Mesenchymal stem cell (in vitro differentiated cells and primary cell): ENCODE measurements around the gene IL6ST.

Source experiments
- DNase-seq: peaks from one replicate; pipeline ENCODE4 v3.0.0-alpha.2; 2013
- H2AFZ ChIP-seq: one replicate; pipeline ENCODE4 v1.6.1; 2013; ENCODE audit warnings: low read depth, mild to moderate bottlenecking, control low read depth, inconsistent platforms, low read length, moderate library complexity
- H2AK5ac ChIP-seq: 2 replicates; pipeline ENCODE4 v1.6.1; 2013; ENCODE audit warnings: low read length, moderate library complexity, mild to moderate bottlenecking, inconsistent platforms; ENCODE audit not compliant: severe bottlenecking
- H2BK120ac ChIP-seq: one replicate; pipeline ENCODE4 v1.6.1; 2013; ENCODE audit warnings: low read depth, mild to moderate bottlenecking, inconsistent platforms, low read length, moderate library complexity
- H2BK12ac ChIP-seq, 2 experiments: one replicate each; pipeline ENCODE4 v1.6.1; 2013; ENCODE audit warnings: inconsistent platforms in 2 of 2, low read length in 2 of 2, mild to moderate bottlenecking in 2 of 2, moderate library complexity in 2 of 2, control low read depth in 1 of 2
- H2BK15ac ChIP-seq: one replicate; pipeline ENCODE4 v1.6.1; 2013; ENCODE audit warnings: mild to moderate bottlenecking, low read depth, inconsistent platforms; ENCODE audit not compliant: poor library complexity, severe bottlenecking
- H2BK5ac ChIP-seq: 2 replicates; pipeline ENCODE4 v1.6.1; 2013; ENCODE audit warnings: low read depth, mild to moderate bottlenecking, low read length, control low read depth, inconsistent platforms; ENCODE audit not compliant: poor library complexity, severe bottlenecking
- H3K14ac ChIP-seq, 2 experiments: one replicate each; pipeline ENCODE4 v1.6.1; 2013; ENCODE audit warnings: inconsistent platforms in 2 of 2, low read length in 2 of 2, control low read depth in 1 of 2, mild to moderate bottlenecking in 1 of 2, moderate library complexity in 1 of 2
- H3K18ac ChIP-seq, 2 experiments: one replicate each; pipeline ENCODE4 v1.6.1; 2013; ENCODE audit warnings: inconsistent platforms in 2 of 2, low read length in 2 of 2, control low read depth in 1 of 2, low read depth in 1 of 2, mild to moderate bottlenecking in 1 of 2
- H3K23ac ChIP-seq, 2 experiments: one replicate each; pipeline ENCODE4 v1.6.1; 2013; ENCODE audit warnings: inconsistent platforms in 2 of 2, low read length in 2 of 2, mild to moderate bottlenecking in 2 of 2, moderate library complexity in 2 of 2, control low read depth in 1 of 2
- H3K27ac ChIP-seq: 2 replicates; pipeline ENCODE4 v1.5.1; 2013; ENCODE audit warnings: mild to moderate bottlenecking, moderate library complexity, low read length, control low read depth, inconsistent platforms; ENCODE audit not compliant: poor library complexity, severe bottlenecking
- H3K27me3 ChIP-seq, 2 experiments: 2 replicates each; pipeline versions ENCODE4 v1.6.1 to v1.7.0; 2013; ENCODE audit warnings: low read length in 2 of 2, mild to moderate bottlenecking in 2 of 2, moderate library complexity in 2 of 2, control low read depth in 1 of 2, inconsistent platforms in 1 of 2; ENCODE audit not compliant: control insufficient read depth in 1 of 2, insufficient read depth in 1 of 2
- H3K36me3 ChIP-seq, 2 experiments: 2 replicates each; pipeline versions ENCODE4 v1.6.1 to v1.7.0; 2013; ENCODE audit warnings: low read length in 2 of 2, control low read depth in 1 of 2, inconsistent platforms in 1 of 2, low read depth in 1 of 2, mild to moderate bottlenecking in 1 of 2; ENCODE audit not compliant: insufficient read depth in 2 of 2, control insufficient read depth in 1 of 2
- H3K4ac ChIP-seq, 2 experiments: one replicate each; pipeline ENCODE4 v1.6.1; 2013; ENCODE audit warnings: inconsistent platforms in 2 of 2, low read length in 2 of 2, mild to moderate bottlenecking in 2 of 2, moderate library complexity in 2 of 2, control low read depth in 1 of 2, low read depth in 1 of 2
- H3K4me1 ChIP-seq: 2 replicates; pipeline ENCODE4 v1.6.1; 2013; ENCODE audit warnings: low read depth, low read length, control low read depth; ENCODE audit not compliant: control insufficient read depth, insufficient read depth
- H3K4me2 ChIP-seq: 2 replicates; pipeline ENCODE4 v1.6.1; 2013; ENCODE audit warnings: low read length, mild to moderate bottlenecking, inconsistent platforms; ENCODE audit not compliant: poor library complexity, severe bottlenecking
- H3K4me3 ChIP-seq, 2 experiments: 2 replicates each; pipeline versions ENCODE4 v1.5.1 to v1.7.0; 2013; ENCODE audit warnings: low read length in 2 of 2, mild to moderate bottlenecking in 2 of 2, control low read depth in 1 of 2, low read depth in 1 of 2; ENCODE audit not compliant: insufficient read depth in 1 of 2
- H3K79me1 ChIP-seq: replicated peaks from 2 replicates; pipeline ENCODE4 v1.6.1; 2013; ENCODE audit warnings: mild to moderate bottlenecking, control low read depth, low read length, inconsistent platforms; ENCODE audit not compliant: poor library complexity, severe bottlenecking
- H3K9ac ChIP-seq: 2 replicates; pipeline ENCODE4 v1.7.0; 2013; ENCODE audit warnings: mild to moderate bottlenecking, low read length, moderate library complexity
- H3K9me3 ChIP-seq: 2 replicates; pipeline ENCODE4 v1.7.0; 2013; ENCODE audit warnings: mild to moderate bottlenecking, low read length; ENCODE audit not compliant: control insufficient read depth
- H4K8ac ChIP-seq: one replicate; pipeline ENCODE4 v1.6.1; 2013; ENCODE audit warnings: inconsistent platforms, mild to moderate bottlenecking, low read length, moderate library complexity
- H4K91ac ChIP-seq: one replicate; pipeline ENCODE4 v1.6.1; 2013; ENCODE audit warnings: mild to moderate bottlenecking, low read length, inconsistent platforms
- WGBS: methylation state at CpG from one replicate; pipeline ENCODE4 v1.1.7; 2013; ENCODE audit warnings: mixed read lengths; 5-methylcytosine and 5-hydroxymethylcytosine counted together

IL6ST gene

GRCh38 chr5:55916986-55917385 is 77.8 kb downstream of the IL6ST start:
- H2BK12ac ChIP-seq, result no peak overlapping the region
- no peak overlapping the region for H3K9ac ChIP-seq
- no peaks in the 10 kb centered on the region for H3K27me3 ChIP-seq
- H3K4me3 ChIP-seq, result no peak overlapping the region
- peaks cover 31% of the 10 kb centered on the region for H3K4me1 ChIP-seq
- WGBS, result 93% methylated on average over 10 of the region's 10 CpGs
- no peak overlapping the region for H2BK120ac ChIP-seq
- H3K4ac ChIP-seq, result no peak overlapping the region
- no peaks in the 10 kb centered on the region for H3K9me3 ChIP-seq
- H3K36me3 ChIP-seq, result peaks cover 0 to 3% of the 10 kb centered on the region in 2 experiments
- no peak overlapping the region for H3K27ac ChIP-seq
- H3K79me1 ChIP-seq, result peaks cover 3% of the 10 kb centered on the region
- no peak overlapping the region for H3K23ac ChIP-seq
- DNase-seq, result no peak
- H2BK15ac ChIP-seq, result no peak overlapping the region
- no peak overlapping the region for H3K14ac ChIP-seq
- H2AFZ ChIP-seq, result no peak overlapping the region
- no peak overlapping the region for H4K8ac ChIP-seq
- no peak overlapping the region for H4K91ac ChIP-seq
- H3K18ac ChIP-seq, result no peak overlapping the region
- H2AK5ac ChIP-seq, result peak overlapping the region; percentile 77
- no peak overlapping the region for H2BK5ac ChIP-seq
- no peak overlapping the region for H3K4me2 ChIP-seq

- Histone ChIP-seq H3K23ac (no peak overlapping the region), H3K36me3 (peaks cover 0 to 4% of the 10 kb centered on the region in 2 experiments), H3K18ac (no peak overlapping the region), H2AFZ (no peak overlapping the region), H2BK12ac (no peak overlapping the region), H3K27ac (no peak overlapping the region), H3K4ac (no peak overlapping the region), H2AK5ac (peak overlapping the region; percentile 4), H3K9me3 (no peaks in the 10 kb centered on the region), H3K9ac (no peak overlapping the region), H3K27me3 (no peaks in the 10 kb centered on the region), H4K8ac (no peak overlapping the region), H2BK15ac (no peak overlapping the region), H3K14ac (no peak overlapping the region), H4K91ac (no peak overlapping the region), H3K4me1 (peaks cover 31% of the 10 kb centered on the region), H2BK120ac (no peak overlapping the region), H3K79me1 (peaks cover 3% of the 10 kb centered on the region), H3K4me2 (no peak overlapping the region), H3K4me3 (no peak overlapping the region), H2BK5ac (no peak overlapping the region)
- DNase-seq, result no peak
- WGBS, result 100% methylated on average over 2 of the region's 3 CpGs
These were observed 79.0 kb downstream of the IL6ST start for GRCh38 chr5:55915783-55916182.

GRCh38 chr5:55914971-55915370 is 79.8 kb downstream of the IL6ST start:
- Histone ChIP-seq H4K91ac (no peak overlapping the region), H2BK5ac (no peak overlapping the region), H3K27me3 (no peaks in the 10 kb centered on the region), H3K14ac (no peak overlapping the region), H3K36me3 (peaks cover 0 to 9% of the 10 kb centered on the region in 2 experiments), H2BK12ac (no peak overlapping the region), H3K79me1 (peaks cover 3% of the 10 kb centered on the region), H2AFZ (no peak overlapping the region), H3K18ac (no peak overlapping the region), H3K4me1 (peaks cover 29% of the 10 kb centered on the region), H3K27ac (peak overlapping the region; percentile 76), H3K9ac (no peak overlapping the region), H3K9me3 (no peaks in the 10 kb centered on the region), H3K4me3 (no peak overlapping the region), H4K8ac (no peak overlapping the region), H2AK5ac (peak overlapping the region; percentile 92), H3K23ac (no peak overlapping the region), H3K4me2 (no peak overlapping the region), H2BK15ac (no peak overlapping the region), H2BK120ac (no peak overlapping the region), H3K4ac (no peak overlapping the region)
- WGBS, result 94% methylated on average over 2 of the region's 2 CpGs
- no peak for DNase-seq

- no peak overlapping the region for H3K18ac ChIP-seq
- no peak overlapping the region for H3K9ac ChIP-seq
- H4K91ac ChIP-seq, result no peak overlapping the region
- H3K4ac ChIP-seq, result no peak overlapping the region
- no peaks in the 10 kb centered on the region for H3K27me3 ChIP-seq
- H4K8ac ChIP-seq, result no peak overlapping the region
- no peak overlapping the region for H2BK12ac ChIP-seq
- peak overlapping the region; percentile 95 for H2BK5ac ChIP-seq
- peaks cover 0 to 9% of the 10 kb centered on the region in 2 experiments for H3K36me3 ChIP-seq
- H3K79me1 ChIP-seq, result peaks cover 3% of the 10 kb centered on the region
- no peak overlapping the region for H3K23ac ChIP-seq
- H3K4me2 ChIP-seq, result peak overlapping the region; percentile 40
- no peaks in the 10 kb centered on the region for H3K9me3 ChIP-seq
- no peak overlapping the region for H3K14ac ChIP-seq
- H3K4me1 ChIP-seq, result peaks cover 26% of the 10 kb centered on the region
- WGBS, result 90% methylated on average over 10 of the region's 10 CpGs
- no peak overlapping the region for H2BK15ac ChIP-seq
- no peak overlapping the region for H2AFZ ChIP-seq
- DNase-seq, result no peak
- peak overlapping the region; percentile 91 for H3K27ac ChIP-seq
- no peak overlapping the region for H2BK120ac ChIP-seq
- H3K4me3 ChIP-seq, result no peak overlapping the region
- no peak overlapping the region for H2AK5ac ChIP-seq
These were observed 81.0 kb downstream of the IL6ST start for GRCh38 chr5:55913466-55914413.
